HG03196 (cell line): Measurements from ENCODE around the gene DRAM2.
A peak's percentile ranks its signal among the peaks of the same experiment; 100 is the strongest.

Experiments used
- ATAC-seq: cut with Tn5 transposase; IDR thresholded peaks from one replicate; pipeline ENCODE4 v1.9.1; 2021; ENCODE audit not compliant: unreplicated experiment

DRAM2 gene

GRCh38 chr1:111139956-111140679 is at the start of gene DRAM2, which contains the start of gene CEPT1:
Gene DRAM2 (minus strand): TSS chr1:111140093. CDS start chr1:111131554, 8,539 bp downstream.
Gene CEPT1 (plus strand): TSS chr1:111140223. CDS start chr1:111147715, 7,492 bp downstream.
- ATAC-seq = peak; percentile 67

- no peak for ATAC-seq
Measured at GRCh38 chr1:111184663-111185062, 44.8 kb upstream of the DRAM2 start.

GRCh38 chr1:111183308-111184069 is 43.6 kb upstream of the DRAM2 start:
- no peak for ATAC-seq

GRCh38 chr1:111182052-111182451 is 42.2 kb upstream of the DRAM2 start:
- no peak for ATAC-seq

GRCh38 chr1:111179968-111180533 is 40.2 kb upstream of the DRAM2 start:
- ATAC-seq = no peak

GRCh38 chr1:111176678-111177077 is 36.8 kb upstream of the DRAM2 start:
- peak; percentile 71 for ATAC-seq

- ATAC-seq = no peak
Measured at GRCh38 chr1:111175349-111175748, 35.5 kb upstream of the DRAM2 start.

DNA sequence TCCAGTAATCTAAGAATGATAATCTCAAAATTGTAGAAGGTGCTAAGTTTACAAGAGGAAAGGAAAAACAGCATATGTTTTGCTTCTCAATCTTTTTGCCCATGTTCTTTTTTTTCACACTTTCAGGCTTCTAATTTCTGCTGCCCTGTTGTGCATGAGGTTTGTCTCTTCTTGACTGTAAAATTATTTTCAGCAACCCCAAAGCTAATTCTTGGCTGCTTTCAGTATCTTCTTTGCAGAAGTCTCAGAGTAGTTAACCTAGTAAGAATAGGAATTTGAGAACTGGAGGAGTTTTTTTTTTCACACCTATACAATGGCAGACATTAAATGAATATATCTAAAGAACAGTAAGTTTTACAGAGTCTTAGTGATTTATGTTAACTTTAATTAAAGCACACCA is 34.2 kb upstream of the DRAM2 start:
- no peak for ATAC-seq

DNA sequence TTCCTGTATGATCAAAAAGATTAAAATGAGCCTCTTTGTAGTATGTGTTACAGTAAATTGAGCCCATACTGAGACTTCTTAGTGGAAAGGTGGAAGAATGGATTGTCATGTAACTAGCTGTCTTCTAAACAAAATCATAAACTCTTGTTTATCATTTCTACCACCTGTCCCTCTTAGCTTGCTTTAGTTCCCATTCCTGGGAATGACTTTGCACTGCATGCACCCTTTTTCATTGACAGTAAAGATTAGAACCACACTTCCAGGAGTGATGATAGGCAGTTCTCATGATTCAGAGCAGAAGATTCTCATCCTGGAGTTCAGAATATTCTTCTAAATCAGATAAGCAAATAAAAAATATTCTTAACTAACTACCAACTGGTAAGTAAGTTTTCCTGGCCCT is 32.6 kb upstream of the DRAM2 start:
- no peak for ATAC-seq

DNA sequence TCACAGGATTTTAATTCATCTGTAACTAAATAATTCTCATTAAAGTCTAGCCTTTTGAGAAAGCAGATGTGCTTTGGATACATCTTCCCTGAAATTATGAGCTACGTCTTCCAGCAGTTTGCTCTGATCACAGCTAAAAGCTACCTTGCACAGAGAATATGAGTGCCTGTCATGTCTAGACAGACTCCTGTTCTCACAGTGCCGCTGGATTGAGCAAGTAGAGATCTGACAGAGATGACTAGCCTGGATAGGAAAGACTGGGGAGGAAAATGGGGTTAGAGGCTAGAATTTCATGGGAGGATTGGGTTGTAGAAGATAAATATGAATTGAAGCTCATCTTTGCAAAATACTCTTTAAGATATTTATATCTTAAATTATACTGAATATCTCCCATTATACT is 24.3 kb upstream of the DRAM2 start:
- no peak for ATAC-seq

- no peak for ATAC-seq
Measured at GRCh38 chr1:111163363-111163762, 23.5 kb upstream of the DRAM2 start.

GRCh38 chr1:111162488-111162880 is 22.6 kb upstream of the DRAM2 start:
- no peak for ATAC-seq

DNA sequence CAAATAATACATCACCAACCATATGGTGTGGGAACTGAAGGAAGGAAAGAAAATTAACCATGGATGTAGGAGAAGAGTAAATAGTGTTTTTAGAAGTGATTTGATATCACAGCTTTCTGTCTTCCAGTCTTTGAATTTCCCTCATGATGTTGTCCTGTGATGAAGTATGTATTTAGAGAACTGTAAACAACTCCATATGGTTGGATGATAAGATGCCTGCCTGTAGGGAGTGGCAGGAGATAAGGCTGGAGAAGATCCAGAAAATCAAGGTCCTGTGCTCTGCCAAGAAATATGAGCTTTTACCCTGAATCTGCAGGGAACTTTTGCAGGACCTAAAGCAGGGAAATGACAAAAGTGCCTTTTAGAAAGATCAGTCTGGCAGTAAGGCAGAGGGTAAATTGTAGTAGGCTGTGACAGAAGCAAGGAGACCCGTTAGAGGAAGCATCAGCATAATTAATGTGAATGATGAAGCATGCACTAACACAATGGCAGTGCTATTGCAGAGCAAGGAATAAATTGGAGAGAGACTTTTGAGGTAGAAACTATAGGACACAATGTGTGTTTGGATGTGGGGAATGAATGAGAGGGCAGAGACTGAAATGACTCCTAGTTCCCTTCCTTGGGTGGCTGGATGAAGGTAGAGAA is 22.1 kb upstream of the DRAM2 start:
- ATAC-seq = no peak

DNA sequence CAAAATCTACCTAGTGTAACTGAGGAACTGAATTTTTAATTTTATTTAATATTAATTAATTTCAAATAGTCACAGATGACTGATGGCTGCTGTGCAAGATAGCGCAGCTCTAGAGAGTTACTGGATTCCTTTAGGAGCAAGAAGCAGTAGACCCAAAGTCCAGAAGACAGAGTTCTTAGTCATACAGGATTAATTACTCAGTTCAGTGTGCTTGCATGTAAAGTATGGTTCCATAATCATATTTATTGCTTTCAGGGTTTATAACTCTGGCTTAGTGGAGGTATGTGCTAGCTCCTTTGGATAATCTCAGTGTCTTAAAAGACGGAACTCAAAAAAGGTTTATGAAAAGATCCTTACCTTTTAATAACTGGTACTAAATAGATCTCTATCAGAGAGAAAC is 17.5 kb upstream of the DRAM2 start:
- ATAC-seq = no peak

DNA sequence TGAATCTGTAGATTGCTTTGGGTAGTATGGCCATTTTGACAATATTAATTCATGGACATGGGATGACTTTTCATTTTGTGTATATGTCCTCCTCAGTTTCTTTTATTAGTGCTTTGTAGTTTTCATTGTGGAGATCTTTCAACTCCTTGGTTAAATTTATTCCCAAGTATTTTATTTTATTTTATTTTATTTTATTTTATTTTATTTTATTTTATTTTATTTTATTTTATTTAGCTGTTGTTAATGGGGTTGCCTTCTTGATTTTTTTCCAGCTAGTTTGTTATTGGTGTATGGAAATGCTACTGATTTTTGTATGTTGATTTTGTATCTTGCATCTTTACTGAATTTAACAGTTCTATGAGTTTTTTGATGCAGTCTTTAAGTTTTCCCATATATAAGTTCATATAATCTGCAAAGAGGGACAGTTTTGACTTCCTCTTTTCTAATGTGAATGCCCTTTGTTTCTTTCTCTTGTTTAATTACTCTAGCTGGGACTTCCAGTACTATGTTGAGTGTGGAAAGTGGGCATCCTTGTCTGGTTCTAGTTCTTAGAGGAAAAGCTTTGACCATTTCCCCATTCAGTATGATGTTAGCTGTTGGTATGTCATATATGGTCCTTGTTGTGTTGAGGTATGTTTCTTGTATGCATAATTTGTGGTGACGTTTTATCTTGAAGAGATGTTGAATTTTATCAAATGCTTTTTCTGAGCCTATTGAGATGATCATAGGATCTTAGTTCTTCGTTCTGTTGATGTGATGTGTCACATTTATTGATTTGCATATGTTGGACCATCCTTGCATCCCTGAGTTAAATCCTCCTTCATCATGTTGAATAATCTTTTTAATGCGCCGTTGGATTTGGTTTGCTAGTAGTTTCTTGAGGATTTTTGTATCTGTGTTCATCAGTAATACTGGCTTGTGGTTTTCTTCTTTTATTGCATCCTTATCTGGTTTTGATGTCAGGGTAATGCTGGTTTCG is 14.4 kb upstream of the DRAM2 start:
- no peak for ATAC-seq

DNA sequence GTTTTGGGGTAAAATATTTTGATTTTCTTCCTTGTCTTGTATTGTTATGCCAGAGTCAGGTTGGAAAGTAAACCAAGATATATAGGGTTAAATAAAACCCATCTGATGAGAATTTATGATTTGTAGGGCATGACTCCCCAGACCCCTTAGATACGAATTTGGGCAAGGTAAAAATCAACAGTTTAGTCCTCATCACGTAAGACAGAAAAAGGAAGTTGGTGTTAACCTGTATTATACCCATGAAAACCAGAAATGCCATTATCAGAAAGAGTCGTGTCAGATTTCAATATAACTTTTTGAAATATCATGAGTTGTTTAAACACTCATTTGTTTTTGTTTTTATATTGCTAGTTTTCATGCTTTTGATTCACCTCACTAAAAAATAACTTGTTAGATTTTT is 11.9 kb upstream of the DRAM2 start:
- ATAC-seq = no peak

DNA sequence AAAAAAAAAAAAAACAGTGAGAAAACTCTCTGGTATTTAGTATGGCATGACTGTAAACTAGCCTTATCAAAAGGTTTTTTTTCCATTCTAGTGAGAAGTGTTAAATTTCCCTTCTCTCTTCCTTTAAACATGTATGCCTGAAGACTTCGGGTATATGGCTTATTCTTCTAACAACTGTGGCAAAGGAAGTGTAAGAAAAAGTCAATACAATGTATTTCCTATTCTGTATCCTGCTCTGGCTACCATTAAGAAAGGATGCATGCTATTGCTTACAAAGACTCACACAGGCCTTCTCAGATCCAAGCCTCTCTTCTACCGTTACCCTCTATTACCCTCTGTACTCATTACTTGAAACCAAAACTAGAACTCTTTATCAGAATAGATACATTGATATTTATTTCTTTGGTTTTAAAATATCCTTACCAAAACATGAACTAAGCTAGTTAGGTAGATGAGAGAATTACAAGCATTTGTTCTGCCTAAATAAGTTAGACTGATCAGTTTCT is 8.5 kb upstream of the DRAM2 start:
- ATAC-seq = no peak

- no peak for ATAC-seq
Measured at GRCh38 chr1:111147948-111148347, 8.1 kb upstream of the DRAM2 start.

GRCh38 chr1:111145963-111146768 is 6.3 kb upstream of the DRAM2 start:
- ATAC-seq = no peak
